Measurements from ENCODE around the gene PCDHGB6. TPM values are rescaled to one million over a fixed set of nuclear protein-coding genes. Genes with fewer than 3 reads are reported as not detected.

The PCDHGB6 gene
- total and polyA plus RNA-seq, 2 experiments from 2014 or later, result 2.8 to 8.1 TPM

DNA sequence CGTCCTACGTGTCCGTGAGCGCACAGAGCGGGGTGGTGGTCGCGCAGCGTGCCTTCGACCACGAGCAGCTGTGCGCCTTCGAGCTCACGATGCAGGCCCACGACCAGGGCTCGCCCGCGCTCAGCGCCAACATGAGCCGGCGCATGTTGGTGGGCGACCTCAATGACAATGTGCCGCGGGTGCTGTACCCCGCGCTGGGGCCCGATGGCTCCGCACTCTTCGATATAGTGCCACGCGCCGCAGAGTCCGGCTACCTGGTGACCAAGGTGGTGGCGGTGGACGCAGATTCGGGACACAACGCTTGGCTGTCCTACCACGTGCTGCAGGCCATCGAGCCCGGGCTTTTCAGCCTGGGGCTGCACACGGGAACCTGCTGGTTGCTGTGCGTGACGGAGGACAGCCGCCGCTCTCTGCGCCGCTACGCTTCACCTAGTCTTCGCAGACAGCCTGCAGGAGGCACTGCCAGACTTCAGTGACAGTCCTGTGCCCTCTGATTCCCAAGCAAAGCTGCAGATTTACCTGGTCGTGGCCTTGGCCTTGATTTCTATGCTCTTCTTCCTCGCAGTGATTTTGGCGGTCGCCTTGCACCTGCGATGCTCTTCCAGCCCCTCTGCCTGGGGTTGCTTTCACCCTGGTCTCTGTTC lies 20.1 kb downstream of the PCDHGB6 start:
- Histone ChIP-seq H3K4me3 (no peak overlapping the region), H3K4me2 (no peak overlapping the region), H3K4me1 (ENCODE audit: insufficient read depth) (no peaks in the 10 kb centered on the region), H3F3A (replicated peaks; ENCODE audit: low read depth) (no peaks in the 10 kb centered on the region), H3K36me3 (ENCODE audit: insufficient read depth) (peaks cover 8% of the 10 kb centered on the region; the same call in 1 of the 2 replicates), H4K20me1 (replicated peaks; ENCODE audit: insufficient read depth) (no peaks in the 10 kb centered on the region), H3K27ac (ENCODE audit: low read depth) (no peak overlapping the region), H3K79me2 (replicated peaks; ENCODE audit: insufficient read depth) (no peaks in the 10 kb centered on the region; the same call in 1 of the 2 replicates), H2AFZ (no peak overlapping the region), H3K9me2 (ENCODE audit: insufficient read depth) (no peaks in the 10 kb centered on the region), H3K27me3 (ENCODE audit: insufficient read depth) (no peaks in the 10 kb centered on the region)
- H3K36me3 Mint-ChIP-seq (ENCODE audit: low read depth), result peaks cover 81% of the 10 kb centered on the region
- peak; percentile 47 for DNase-seq (ENCODE audit: low spot score)
- H3K27ac Mint-ChIP-seq, result no peak overlapping the region
- H3K9me3 Mint-ChIP-seq, result peaks cover 79% of the 10 kb centered on the region
- H3K4me3 Mint-ChIP-seq, result no peak overlapping the region; the same call in 2 of the 3 replicates
- ATAC-seq, result no peak
- H3K27me3 Mint-ChIP-seq (ENCODE audit: insufficient read depth, low read depth, poor library complexity), result peaks cover 8% of the 10 kb centered on the region
- no peaks in the 10 kb centered on the region; the same call in 2 of the 3 replicates for H3K4me1 Mint-ChIP-seq
- TF ChIP-seq, protein P1, sequence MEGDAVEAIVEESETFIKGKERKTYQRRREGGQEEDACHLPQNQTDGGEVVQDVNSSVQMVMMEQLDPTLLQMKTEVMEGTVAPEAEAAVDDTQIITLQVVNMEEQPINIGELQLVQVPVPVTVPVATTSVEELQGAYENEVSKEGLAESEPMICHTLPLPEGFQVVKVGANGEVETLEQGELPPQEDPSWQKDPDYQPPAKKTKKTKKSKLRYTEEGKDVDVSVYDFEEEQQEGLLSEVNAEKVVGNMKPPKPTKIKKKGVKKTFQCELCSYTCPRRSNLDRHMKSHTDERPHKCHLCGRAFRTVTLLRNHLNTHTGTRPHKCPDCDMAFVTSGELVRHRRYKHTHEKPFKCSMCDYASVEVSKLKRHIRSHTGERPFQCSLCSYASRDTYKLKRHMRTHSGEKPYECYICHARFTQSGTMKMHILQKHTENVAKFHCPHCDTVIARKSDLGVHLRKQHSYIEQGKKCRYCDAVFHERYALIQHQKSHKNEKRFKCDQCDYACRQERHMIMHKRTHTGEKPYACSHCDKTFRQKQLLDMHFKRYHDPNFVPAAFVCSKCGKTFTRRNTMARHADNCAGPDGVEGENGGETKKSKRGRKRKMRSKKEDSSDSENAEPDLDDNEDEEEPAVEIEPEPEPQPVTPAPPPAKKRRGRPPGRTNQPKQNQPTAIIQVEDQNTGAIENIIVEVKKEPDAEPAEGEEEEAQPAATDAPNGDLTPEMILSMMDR (conservative IDR thresholded peaks at IDR 0.05; ENCODE audit: low read depth in 2 of 2), result peak; percentile 13 to 63; a peak in 2 of 4 replicates
- TF ChIP-seq ZNF331 (CRISPR knock-in tag; IDR thresholded peaks at IDR 0.05; ENCODE audit: low read depth) (no peak), POLR2AphosphoS5 (IDR thresholded peaks at IDR 0.05; ENCODE audit: low read depth) (no peak), CREB1 (CRISPR knock-in tag; IDR thresholded peaks at IDR 0.05; ENCODE audit: low read depth) (no peak), JUNB (IDR thresholded peaks at IDR 0.05; ENCODE audit: unreplicated experiment) (no peak), ZNF114 (CRISPR knock-in tag; IDR thresholded peaks at IDR 0.05) (no peak)
- TF ChIP-seq, protein P2, sequence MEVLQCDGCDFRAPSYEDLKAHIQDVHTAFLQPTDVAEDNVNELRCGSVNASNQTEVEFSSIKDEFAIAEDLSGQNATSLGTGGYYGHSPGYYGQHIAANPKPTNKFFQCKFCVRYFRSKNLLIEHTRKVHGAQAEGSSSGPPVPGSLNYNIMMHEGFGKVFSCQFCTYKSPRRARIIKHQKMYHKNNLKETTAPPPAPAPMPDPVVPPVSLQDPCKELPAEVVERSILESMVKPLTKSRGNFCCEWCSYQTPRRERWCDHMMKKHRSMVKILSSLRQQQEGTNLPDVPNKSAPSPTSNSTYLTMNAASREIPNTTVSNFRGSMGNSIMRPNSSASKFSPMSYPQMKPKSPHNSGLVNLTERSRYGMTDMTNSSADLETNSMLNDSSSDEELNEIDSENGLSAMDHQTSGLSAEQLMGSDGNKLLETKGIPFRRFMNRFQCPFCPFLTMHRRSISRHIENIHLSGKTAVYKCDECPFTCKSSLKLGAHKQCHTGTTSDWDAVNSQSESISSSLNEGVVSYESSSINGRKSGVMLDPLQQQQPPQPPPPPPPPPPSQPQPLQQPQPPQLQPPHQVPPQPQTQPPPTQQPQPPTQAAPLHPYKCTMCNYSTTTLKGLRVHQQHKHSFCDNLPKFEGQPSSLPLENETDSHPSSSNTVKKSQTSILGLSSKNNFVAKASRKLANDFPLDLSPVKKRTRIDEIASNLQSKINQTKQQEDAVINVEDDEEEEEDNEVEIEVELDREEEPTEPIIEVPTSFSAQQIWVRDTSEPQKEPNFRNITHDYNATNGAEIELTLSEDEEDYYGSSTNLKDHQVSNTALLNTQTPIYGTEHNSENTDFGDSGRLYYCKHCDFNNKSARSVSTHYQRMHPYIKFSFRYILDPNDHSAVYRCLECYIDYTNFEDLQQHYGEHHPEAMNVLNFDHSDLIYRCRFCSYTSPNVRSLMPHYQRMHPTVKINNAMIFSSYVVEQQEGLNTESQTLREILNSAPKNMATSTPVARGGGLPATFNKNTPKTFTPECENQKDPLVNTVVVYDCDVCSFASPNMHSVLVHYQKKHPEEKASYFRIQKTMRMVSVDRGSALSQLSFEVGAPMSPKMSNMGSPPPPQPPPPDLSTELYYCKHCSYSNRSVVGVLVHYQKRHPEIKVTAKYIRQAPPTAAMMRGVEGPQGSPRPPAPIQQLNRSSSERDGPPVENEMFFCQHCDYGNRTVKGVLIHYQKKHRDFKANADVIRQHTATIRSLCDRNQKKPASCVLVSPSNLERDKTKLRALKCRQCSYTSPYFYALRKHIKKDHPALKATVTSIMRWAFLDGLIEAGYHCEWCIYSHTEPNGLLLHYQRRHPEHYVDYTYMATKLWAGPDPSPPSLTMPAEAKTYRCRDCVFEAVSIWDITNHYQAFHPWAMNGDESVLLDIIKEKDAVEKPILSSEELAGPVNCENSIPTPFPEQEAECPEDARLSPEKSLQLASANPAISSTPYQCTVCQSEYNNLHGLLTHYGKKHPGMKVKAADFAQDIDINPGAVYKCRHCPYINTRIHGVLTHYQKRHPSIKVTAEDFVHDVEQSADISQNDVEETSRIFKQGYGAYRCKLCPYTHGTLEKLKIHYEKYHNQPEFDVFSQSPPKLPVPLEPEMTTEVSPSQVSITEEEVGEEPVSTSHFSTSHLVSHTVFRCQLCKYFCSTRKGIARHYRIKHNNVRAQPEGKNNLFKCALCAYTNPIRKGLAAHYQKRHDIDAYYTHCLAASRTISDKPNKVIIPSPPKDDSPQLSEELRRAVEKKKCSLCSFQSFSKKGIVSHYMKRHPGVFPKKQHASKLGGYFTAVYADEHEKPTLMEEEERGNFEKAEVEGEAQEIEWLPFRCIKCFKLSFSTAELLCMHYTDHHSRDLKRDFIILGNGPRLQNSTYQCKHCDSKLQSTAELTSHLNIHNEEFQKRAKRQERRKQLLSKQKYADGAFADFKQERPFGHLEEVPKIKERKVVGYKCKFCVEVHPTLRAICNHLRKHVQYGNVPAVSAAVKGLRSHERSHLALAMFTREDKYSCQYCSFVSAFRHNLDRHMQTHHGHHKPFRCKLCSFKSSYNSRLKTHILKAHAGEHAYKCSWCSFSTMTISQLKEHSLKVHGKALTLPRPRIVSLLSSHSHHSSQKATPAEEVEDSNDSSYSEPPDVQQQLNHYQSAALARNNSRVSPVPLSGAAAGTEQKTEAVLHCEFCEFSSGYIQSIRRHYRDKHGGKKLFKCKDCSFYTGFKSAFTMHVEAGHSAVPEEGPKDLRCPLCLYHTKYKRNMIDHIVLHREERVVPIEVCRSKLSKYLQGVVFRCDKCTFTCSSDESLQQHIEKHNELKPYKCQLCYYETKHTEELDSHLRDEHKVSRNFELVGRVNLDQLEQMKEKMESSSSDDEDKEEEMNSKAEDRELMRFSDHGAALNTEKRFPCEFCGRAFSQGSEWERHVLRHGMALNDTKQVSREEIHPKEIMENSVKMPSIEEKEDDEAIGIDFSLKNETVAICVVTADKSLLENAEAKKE (CRISPR knock-in tag; IDR thresholded peaks at IDR 0.05), result no peak

Data from GM23338 (cell line).